ENCODE results near the gene SPAG9. TPM values are rescaled to one million over a fixed set of nuclear protein-coding genes. Genes with fewer than 3 reads are reported as not detected.

Gene SPAG9
- total RNA-seq, 1 experiment from 2014 or later, result 129 TPM

DNA sequence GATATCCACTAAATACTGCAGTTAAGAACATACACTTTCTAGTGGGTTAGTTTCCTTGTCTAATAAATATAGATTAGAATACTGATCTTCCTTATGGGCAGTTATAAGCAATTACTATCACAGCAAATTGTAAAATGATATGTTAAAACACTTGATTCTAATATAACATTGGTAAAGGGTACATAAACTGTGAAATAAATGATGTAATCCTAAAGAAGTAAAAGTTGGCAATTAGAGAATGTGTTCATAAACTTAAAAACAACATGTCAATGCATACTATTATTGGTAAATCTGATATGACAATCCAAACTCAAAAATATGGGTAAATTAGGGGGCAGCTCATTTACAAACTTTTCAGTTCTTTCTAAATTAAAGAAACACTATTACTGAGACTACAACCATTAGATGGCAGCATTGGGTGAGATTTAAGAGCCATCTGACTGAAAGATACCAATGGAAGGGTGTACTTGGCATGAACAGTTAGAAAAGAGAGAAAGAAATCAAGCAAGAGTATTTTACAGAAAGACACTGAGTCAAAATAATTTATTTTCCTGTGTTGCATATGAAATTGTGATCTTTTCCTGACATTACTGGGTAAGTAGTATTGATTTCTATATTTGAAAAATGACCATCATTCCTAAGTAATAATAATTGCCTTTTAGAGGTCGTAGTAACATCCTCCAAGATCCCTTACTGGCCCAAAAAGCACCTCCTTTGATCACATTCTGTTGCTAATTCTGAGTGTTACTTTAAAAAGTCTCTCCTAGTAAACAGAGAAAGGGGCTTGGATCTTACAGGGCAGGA lies 119.6 kb downstream of the SPAG9 start:
- no TSS peak for BruUV-seq (replicated peaks)
- intact Hi-C loops (cut with micrococcal nuclease; ENCODE audit: unreplicated experiment), result loop anchor here (1.0 kb wide), 2 partner anchors 55 to 152 kb away; partner anchors contain the start of gene NME1
- peaks cover 45% of the 10 kb centered on the region for H3K36me3 Mint-ChIP-seq (ENCODE audit: insufficient read depth, unreplicated experiment)
- TF ChIP-seq, protein P1, sequence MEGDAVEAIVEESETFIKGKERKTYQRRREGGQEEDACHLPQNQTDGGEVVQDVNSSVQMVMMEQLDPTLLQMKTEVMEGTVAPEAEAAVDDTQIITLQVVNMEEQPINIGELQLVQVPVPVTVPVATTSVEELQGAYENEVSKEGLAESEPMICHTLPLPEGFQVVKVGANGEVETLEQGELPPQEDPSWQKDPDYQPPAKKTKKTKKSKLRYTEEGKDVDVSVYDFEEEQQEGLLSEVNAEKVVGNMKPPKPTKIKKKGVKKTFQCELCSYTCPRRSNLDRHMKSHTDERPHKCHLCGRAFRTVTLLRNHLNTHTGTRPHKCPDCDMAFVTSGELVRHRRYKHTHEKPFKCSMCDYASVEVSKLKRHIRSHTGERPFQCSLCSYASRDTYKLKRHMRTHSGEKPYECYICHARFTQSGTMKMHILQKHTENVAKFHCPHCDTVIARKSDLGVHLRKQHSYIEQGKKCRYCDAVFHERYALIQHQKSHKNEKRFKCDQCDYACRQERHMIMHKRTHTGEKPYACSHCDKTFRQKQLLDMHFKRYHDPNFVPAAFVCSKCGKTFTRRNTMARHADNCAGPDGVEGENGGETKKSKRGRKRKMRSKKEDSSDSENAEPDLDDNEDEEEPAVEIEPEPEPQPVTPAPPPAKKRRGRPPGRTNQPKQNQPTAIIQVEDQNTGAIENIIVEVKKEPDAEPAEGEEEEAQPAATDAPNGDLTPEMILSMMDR (IDR thresholded peaks at IDR 0.05; ENCODE audit: unreplicated experiment), result peak; percentile 48
- no peak overlapping the region for H3K27ac Mint-ChIP-seq (ENCODE audit: unreplicated experiment)
- H3K4me3 Mint-ChIP-seq (ENCODE audit: low read depth, unreplicated experiment), result no peak overlapping the region
- H3K27me3 Mint-ChIP-seq (ENCODE audit: unreplicated experiment), result no peaks in the 10 kb centered on the region
- CTCF ChIA-PET, result interaction anchor here (0.6 to 2.1 kb wide), 9 partner anchors 10 to 232 kb away, joined by 3 to 27 read pairs (median 5); partner anchors contain the start of genes NME1, NME2 and SPAG9
- DNase-seq, result peak; percentile 41
- no peaks in the 10 kb centered on the region for H3K9me3 Mint-ChIP-seq (ENCODE audit: low read depth, unreplicated experiment)
- H3K4me1 Mint-ChIP-seq (ENCODE audit: low read depth, unreplicated experiment), result no peaks in the 10 kb centered on the region

DNA sequence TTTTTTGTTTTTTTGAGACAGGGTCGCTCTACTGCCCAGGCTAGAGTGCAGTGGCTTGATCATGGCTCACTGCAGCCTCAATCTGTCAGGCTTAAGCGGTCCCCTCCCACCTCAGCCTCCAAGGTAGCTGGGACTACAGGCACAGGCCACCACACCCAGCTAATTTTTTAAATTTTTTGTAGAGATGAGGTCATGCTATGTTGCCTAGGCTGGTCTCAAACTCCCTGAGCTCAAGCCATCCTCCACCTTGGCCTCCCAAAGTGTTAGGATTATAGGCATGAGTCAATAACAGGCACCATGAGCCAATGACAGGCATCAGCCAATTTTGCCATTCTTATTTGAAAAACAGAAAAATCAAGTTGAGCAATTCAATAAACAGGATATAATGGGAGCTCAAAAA lies 125.0 kb downstream of the SPAG9 start:
- no TSS peak for BruUV-seq (replicated peaks)
- intact Hi-C loops (cut with micrococcal nuclease; ENCODE audit: unreplicated experiment), result no loop called here

DNA sequence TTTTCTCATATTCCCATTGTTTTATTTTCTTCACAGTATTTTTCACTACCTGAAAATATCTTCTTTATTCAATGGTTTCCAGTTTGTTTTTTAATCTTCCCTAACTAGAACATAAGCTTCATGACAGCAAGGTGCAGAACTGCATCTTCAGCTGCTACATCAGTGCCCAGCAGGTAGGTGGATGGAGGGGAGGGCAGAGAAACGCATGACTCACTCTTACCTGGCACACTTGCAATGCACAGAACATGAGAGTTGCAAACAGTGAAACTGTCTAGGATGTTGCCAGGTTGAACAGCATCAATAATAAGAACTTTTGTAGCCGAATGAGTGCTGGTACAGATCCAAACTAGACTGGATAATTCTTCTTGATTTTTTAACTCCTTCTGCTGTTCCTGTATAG lies 127.1 kb downstream of the SPAG9 start:
- Mint-ChIP-seq H3K36me3 (ENCODE audit: insufficient read depth, unreplicated experiment) (peaks cover 65% of the 10 kb centered on the region), H3K9me3 (ENCODE audit: low read depth, unreplicated experiment) (no peaks in the 10 kb centered on the region), H3K27me3 (ENCODE audit: unreplicated experiment) (no peaks in the 10 kb centered on the region), H3K4me1 (ENCODE audit: low read depth, unreplicated experiment) (no peaks in the 10 kb centered on the region), H3K4me3 (ENCODE audit: low read depth, unreplicated experiment) (no peak overlapping the region), H3K27ac (ENCODE audit: unreplicated experiment) (no peak overlapping the region)
- TF ChIP-seq, protein P1 (IDR thresholded peaks at IDR 0.05; ENCODE audit: unreplicated experiment), result no peak
- CTCF ChIA-PET, result interaction anchor here (0.7 kb wide), 1 partner anchor 701 kb away, joined by 4 read pairs; no protein-coding TSS in a partner anchor
- no TSS peak for BruUV-seq (replicated peaks)
- intact Hi-C loops (cut with micrococcal nuclease; ENCODE audit: unreplicated experiment), result no loop called here
- DNase-seq, result no peak

More for the DNA sequence above, 125.0 kb downstream of the SPAG9 start:
- TF ChIP-seq, protein P1 (IDR thresholded peaks at IDR 0.05; ENCODE audit: unreplicated experiment), result no peak
- Mint-ChIP-seq H3K36me3 (ENCODE audit: insufficient read depth, unreplicated experiment) (peaks cover 64% of the 10 kb centered on the region), H3K9me3 (ENCODE audit: low read depth, unreplicated experiment) (no peaks in the 10 kb centered on the region), H3K4me3 (ENCODE audit: low read depth, unreplicated experiment) (no peak overlapping the region), H3K27ac (ENCODE audit: unreplicated experiment) (no peak overlapping the region), H3K4me1 (ENCODE audit: low read depth, unreplicated experiment) (no peaks in the 10 kb centered on the region), H3K27me3 (ENCODE audit: unreplicated experiment) (no peaks in the 10 kb centered on the region)
- no peak for DNase-seq
- CTCF ChIA-PET, result interaction anchor here (0.5 to 0.6 kb wide), 2 partner anchors 64 to 153 kb away, joined by 3 to 5 read pairs; no protein-coding TSS in a partner anchor

DNA sequence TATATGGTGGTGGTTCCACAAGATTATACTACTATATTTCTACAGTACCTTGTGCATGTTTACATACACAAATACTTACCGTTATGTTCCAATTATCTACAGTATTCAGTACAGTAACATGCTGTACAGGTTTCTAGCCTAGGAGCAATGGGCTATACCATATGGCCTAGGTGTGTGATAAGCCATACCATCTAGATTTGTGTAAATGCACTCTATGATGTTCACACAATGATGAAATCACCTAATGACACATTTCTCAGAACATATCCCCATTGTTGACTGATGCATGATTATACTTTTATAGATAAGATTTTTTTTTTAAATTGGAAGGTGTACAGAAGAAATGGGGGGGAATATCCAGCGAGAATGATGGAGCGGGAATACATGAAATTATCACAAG lies 131.5 kb downstream of the SPAG9 start:
- intact Hi-C loops (cut with micrococcal nuclease; ENCODE audit: unreplicated experiment), result no loop called here
- Mint-ChIP-seq H3K9me3 (ENCODE audit: low read depth, unreplicated experiment) (no peaks in the 10 kb centered on the region), H3K27me3 (ENCODE audit: unreplicated experiment) (no peaks in the 10 kb centered on the region), H3K4me3 (ENCODE audit: low read depth, unreplicated experiment) (no peak overlapping the region), H3K27ac (ENCODE audit: unreplicated experiment) (no peak overlapping the region), H3K36me3 (ENCODE audit: insufficient read depth, unreplicated experiment) (peaks cover 42% of the 10 kb centered on the region), H3K4me1 (ENCODE audit: low read depth, unreplicated experiment) (no peaks in the 10 kb centered on the region)
- no peak for DNase-seq
- TF ChIP-seq, protein P1 (IDR thresholded peaks at IDR 0.05; ENCODE audit: unreplicated experiment), result no peak
- BruUV-seq (replicated peaks), result no TSS peak
- CTCF ChIA-PET, result no interaction called here

All from Calu3 (cell line).